Stimulated activated CD8-positive, alpha-beta memory T cell treated with anti-CD3 and anti-CD28 coated beads, Interleukin-7, amount 100 ng/mL, for 4 hours (primary cell): ENCODE measurements around the gene CD160.
"Not testable (repeated sequence)": the region's sequence is repeated elsewhere in the genome, so short reads cannot be mapped to it uniquely, and the experiment has no call there.

Experiments used
- DNase-seq, 2 donors: peaks; one replicate each; pipeline ENCODE4 v3.0.0-alpha.2; 2020; ENCODE audit warnings: low read depth in 2 of 2

Gene CD160, protein sequence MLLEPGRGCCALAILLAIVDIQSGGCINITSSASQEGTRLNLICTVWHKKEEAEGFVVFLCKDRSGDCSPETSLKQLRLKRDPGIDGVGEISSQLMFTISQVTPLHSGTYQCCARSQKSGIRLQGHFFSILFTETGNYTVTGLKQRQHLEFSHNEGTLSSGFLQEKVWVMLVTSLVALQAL

GRCh38 chr1:145719230-145720079 lies at the start of gene CD160:
Gene CD160, plus strand, starts transcription at chr1:145719499. Its CDS starts 8,829 bp downstream, at chr1:145728328.
- DNase-seq = no peak

DNA sequence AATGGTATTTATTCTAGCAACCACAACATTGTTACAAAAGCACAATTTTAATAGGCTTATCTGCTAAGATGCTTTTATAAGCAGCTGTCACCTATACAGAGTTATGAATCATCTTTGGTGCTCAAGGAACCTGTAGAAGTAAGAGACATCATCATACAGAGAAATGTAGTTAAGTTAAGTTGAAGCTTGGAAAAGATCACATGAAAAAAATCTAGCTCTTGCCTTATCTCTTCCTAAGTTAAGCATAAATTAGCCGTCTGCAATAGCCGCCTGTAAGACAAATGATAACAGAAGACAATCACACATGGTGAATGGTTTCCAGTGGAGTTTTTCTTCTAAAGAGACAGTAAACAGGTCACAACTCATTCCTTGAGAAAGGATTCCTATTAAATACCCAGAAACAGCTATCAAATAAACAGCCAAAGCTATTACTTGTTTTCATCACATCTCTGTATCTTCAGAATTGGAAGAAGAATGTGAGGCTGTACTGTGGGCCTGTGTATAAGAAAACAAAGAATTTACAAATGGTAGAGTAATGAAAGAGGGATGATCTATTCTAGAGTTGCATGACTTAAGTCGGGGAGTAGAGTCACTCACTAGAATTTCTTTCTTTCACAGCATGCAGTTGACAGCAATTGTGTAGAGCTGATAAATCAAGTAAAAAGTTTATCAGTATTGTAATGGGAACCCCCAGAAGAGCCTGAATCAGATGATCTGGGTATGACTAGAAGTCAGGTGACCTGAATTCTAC lies 48.1 kb upstream of the CD160 start:
- DNase-seq = not testable (repeated sequence)

DNA sequence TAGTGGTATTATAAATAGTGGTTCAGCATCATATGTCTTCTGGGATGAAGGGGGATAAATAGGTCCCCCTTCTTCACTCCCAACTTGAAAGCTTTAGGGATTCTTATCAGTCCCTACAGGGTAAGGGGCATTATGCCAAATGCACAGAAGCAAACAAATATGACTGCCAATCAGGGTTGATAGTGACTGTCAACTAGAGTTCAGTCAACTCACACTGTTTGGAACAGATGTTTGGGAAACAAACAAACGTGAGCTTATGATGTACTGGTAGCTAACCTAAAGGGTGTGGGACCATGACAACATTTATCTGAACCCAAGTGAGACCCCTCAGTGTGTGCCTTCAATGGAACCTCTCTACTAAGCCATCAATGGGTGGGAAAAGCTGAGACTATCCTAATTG lies 46.1 kb upstream of the CD160 start:
- DNase-seq = not testable (repeated sequence)

GRCh38 chr1:145684858-145685257 lies 34.4 kb upstream of the CD160 start:
- not testable (repeated sequence) for DNase-seq

GRCh38 chr1:145686078-145686477 lies 33.2 kb upstream of the CD160 start:
- not testable (repeated sequence) for DNase-seq

DNA sequence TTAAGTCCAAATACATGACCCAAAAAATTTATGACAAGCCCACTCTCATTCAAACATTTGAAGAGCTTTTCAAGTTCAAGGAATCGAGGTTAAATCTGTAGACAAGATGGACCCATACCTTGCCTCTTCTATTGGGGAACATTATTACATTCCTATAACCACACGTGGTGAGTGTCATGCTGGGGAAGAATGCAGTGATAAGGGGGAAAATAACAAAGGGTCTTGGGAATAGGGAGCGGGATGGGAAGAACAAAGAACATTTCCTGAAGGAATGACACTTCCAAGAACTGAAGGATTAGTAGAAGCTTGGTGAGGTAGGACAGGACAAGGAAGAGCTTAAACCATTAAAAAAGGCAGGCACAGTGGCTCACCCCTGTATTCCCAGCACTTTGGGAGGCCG lies 31.0 kb upstream of the CD160 start:
- no peak for DNase-seq

- DNase-seq = no peak
Measured at GRCh38 chr1:145688924-145689323, 30.4 kb upstream of the CD160 start.

- no peak for DNase-seq
Measured at GRCh38 chr1:145689922-145690321, 29.4 kb upstream of the CD160 start.

DNA sequence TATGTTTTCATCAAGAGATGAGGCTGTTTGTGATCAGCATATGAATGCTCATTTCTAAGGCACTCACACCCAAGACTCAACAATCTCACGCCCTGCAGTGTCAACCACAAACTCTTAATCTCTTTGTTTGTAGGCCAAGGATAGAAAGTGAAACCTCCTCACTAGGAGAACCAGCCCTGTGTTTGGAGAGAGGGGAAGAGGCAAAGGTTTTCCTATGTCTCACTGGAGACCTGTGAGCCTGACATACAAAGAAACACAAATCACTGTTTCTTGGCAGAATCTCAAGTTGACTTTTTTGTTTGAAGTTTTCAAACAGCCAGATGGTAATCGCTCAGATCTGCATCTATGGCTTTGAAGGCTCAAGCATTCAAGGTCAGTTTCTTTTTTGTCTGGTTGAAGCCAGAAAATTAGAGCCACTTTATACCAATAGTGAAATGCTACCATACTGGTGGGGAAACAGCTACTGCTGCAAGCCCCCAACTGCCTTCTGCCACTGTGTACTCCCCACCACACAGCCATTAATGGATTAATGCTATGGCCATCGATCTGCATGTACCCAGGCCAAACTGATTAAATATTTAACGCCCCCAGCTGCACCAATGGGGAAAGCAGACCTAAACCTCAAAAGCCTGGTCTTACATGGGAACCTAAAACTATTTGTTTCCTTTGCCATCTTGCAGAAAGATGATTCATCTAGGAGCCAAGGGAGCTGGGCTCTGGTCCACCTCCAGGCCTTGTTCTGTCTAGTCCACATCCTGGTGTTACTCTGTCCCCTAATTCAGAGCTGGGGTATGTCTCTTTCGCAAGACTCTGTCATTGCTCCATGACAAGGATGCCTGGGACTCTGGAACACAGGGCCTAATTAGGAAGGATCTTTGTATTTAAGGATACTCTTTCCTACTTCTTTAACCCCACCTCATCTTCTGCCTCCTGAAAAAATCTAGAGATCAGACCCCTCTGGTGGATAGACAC lies 28.4 kb upstream of the CD160 start:
- DNase-seq = peak; percentile 11 to 31

GRCh38 chr1:145692785-145693443 lies 26.4 kb upstream of the CD160 start:
- no peak for DNase-seq

DNA sequence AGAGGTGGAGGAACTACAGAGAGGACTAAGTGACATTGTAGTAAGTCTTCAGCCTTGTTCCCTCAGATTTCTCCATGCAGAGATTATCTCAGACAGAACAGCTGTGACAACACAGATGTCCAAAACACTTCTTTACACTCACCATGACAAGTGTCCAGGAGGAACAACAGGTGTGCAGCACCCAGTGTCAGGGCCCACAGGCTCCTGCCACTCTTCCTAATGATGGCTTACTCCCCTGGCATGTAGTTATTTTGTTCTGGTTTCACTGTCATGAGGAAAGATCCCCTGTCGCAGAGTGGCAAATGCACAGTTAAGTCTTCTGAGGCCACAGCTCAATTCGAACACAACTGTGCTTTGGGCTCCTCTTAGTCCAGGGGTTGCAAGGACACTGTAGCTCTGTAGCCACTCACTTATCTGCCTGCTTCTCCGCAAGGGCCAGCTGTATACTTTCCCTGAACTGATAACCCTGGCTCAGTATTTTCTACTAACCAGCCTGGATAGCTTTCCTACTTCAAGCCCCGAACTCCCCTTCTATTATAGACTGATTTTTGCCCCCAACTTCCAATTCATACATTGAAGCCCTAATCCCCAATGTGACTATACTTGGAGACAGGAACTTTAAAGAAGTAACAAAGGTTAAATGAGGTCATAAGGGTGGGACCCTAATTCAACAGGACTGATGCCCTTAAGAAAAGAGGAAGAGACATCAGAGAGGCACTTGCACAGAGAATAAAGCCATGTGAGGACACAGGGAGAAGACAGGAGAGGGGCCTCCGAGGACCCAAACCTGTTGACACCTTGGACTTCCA lies 23.3 kb upstream of the CD160 start:
- no peak for DNase-seq

GRCh38 chr1:145696630-145696960 lies 22.7 kb upstream of the CD160 start:
- no peak for DNase-seq

DNA sequence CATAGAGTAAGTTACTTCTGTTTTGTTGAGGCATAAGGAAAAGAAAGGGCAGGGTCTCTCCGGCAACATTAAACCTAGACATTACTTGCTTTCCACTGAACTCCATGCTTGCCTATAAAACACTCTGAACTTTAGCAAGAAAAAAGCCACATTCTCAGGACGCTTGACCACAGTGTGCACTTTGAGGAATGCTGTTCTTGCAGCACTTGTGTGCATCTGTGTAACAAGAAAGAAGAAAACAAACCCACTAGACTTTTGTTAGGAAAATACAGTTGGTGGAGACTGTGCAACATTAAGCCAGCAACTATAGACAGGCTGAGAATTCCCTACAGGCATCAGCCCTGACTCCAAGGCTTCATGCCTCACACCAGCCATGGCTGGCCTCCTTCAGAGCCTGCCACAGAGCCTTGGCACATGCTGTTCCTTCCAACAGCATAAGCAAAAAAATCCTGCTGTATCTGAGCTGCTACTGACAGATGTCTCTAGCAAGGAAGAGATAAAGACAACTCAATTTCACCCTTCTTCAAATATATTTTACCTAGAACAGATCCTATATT lies 17.9 kb upstream of the CD160 start:
- no peak for DNase-seq

- DNase-seq = no peak
Measured at GRCh38 chr1:145702052-145702451, 17.2 kb upstream of the CD160 start.

GRCh38 chr1:145702826-145703225 lies 16.5 kb upstream of the CD160 start:
- DNase-seq = no peak

DNA sequence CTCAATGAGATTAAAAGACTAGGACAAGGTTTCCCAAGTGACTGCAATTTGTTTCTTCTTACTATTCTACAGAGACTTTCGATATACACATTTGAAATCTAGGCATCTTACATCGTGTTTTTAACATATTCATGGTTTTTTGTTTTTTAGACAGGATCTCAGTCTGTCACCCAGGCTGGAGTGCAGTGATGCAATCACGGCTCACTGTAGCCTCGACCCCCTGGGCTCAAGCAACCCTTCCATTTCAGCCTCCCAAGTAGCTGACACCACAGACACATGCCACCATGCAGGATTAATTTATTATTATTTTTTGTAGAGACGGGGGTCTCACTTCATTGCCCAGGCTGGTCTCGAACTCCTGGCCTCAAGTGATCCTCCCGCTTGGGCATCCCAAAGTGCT lies 13.7 kb upstream of the CD160 start:
- no peak for DNase-seq

GRCh38 chr1:145706086-145706664 lies 13.1 kb upstream of the CD160 start:
- DNase-seq = no peak

GRCh38 chr1:145707183-145707867 lies 12.0 kb upstream of the CD160 start, which contains the start of gene PDZK1:
Gene PDZK1, minus strand, starts transcription at chr1:145707368. Its CDS starts 19,347 bp downstream, at chr1:145688021.
- DNase-seq = no peak

DNA sequence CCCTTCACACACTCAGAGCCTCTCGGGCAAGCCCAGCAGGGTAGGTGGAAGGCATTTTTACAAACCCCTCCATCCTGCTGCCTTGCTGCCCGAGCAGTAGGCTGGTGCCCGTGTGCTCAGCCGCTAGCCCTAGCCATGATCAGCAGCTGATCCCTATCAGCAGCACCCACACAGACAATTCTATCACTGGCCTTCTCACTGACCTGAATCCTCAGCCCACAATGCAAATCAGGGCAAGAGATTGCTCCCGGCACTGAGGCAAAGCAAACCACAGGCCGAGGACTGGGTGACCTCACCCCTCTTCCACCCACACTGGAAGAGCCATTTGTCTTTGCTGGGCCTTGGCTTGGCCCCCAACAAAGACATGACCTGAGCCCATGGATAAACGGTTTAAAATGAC lies 11.2 kb upstream of the CD160 start:
- no peak for DNase-seq
